Heart right ventricle (tissue), 16 donors: ENCODE data around the gene PDK4. TPM values are rescaled to one million over a fixed set of nuclear protein-coding genes. Genes with fewer than 3 reads are reported as not detected.

ENCODE experiments used
- ATAC-seq, 8 donors: fragments of 200-7000 bp; cut with Tn5 transposase; one replicate each; pipeline ENCODE4 v1.9.1; 2020; ENCODE audit warnings: mild to moderate bottlenecking in 8 of 8, moderate library complexity in 8 of 8, moderate number of reproducible peaks in 1 of 8
- DNase-seq, 2 donors: peaks; one replicate each; pipeline ENCODE4 v3.0.0-alpha.2; 2020
- H3K27ac ChIP-seq, 10 donors: fragments of 200-600 bp; sonication (generic) in 2 of 10; one replicate each; pipeline versions ENCODE4 v1.5.0 to v1.8.0; 2020 to 2022; ENCODE audit warnings: mild to moderate bottlenecking in 3 of 10
- H3K27me3 ChIP-seq, 7 donors: fragments of 200-600 bp; one replicate each; pipeline ENCODE4 v1.8.0; 2021 to 2022; ENCODE audit warnings: mild to moderate bottlenecking in 2 of 7
- H3K36me3 ChIP-seq, 9 donors: fragments of 200-600 bp; sonication (generic) in 1 of 9; one replicate each; pipeline versions ENCODE4 v1.5.0 to v1.8.0; 2020 to 2022; ENCODE audit warnings: mild to moderate bottlenecking in 2 of 9
- H3K4me1 ChIP-seq, 9 donors: fragments of 200-600 bp; sonication (generic) in 1 of 9; one replicate each; pipeline versions ENCODE4 v1.5.0 to v1.8.0; 2020 to 2022; ENCODE audit warnings: mild to moderate bottlenecking in 4 of 9
- H3K4me3 ChIP-seq, 10 donors: fragments of 200-600 bp; sonication (generic) in 2 of 10; one replicate each; pipeline versions ENCODE4 v1.5.0 to v1.8.0; 2020 to 2022; ENCODE audit warnings: mild to moderate bottlenecking in 7 of 10, moderate library complexity in 2 of 10
- H3K9me3 ChIP-seq, 11 donors: fragments of 200-600 bp in 10 of 11; sonication (generic) in 2 of 11; one replicate each; pipeline versions ENCODE4 v1.5.0 to v1.8.0; 2013 to 2022; ENCODE audit warnings: mild to moderate bottlenecking in 2 of 11, control low read depth in 1 of 11, moderate library complexity in 1 of 11
- WGBS, 2 donors: extraction: QIAGEN DNeasy Blood & Tissue Kit; methylation state at CpG; one replicate each; pipeline ENCODE4 v1.1.7; 2013; ENCODE audit warnings: inconsistent platforms in 1 of 2; 5-methylcytosine and 5-hydroxymethylcytosine counted together
- intact Hi-C, 10 donors: fragments of 100-400 bp; cut with DNase I; formaldehyde crosslinking; loops; one replicate each; pipeline versions ENCODE4 v1.11.1 to v1.14.2; 2022
- polyA plus RNA-seq, 2 donors: library from polyadenylated mRNA; stranded (reverse); fragments of 200-250 nt; gene quantifications; one replicate each; pipeline ENCODE4 v1.2.3, GENCODE V29; 2013
- total RNA-seq, 10 donors: library from RNA; stranded (reverse); fragmentation: NEBNext Ultra II Directional in 3 of 10; extraction: Animal tissue kit (Norgen Biotek cat#: 25700) in 3 of 10; gene quantifications; one replicate each; pipeline versions ENCODE4 v1.2.1 to v1.2.4, GENCODE V29; 2021 to 2023
- TF ChIP-seq, protein P1 (sequence below), 9 donors: fragments of 200-600 bp; sonication (generic) in 2 of 9; IDR thresholded peaks; one replicate each; pipeline versions ENCODE4 v1.5.0 to v1.8.0; 2021 to 2022; ENCODE audit warnings: antibody characterized with exemption in 9 of 9, mild to moderate bottlenecking in 5 of 9, moderate library complexity in 1 of 9
- donor health status: Arrhythmogenic right ventricular cardiomyopathy.
- donor health status: ischemic (EF 13 %, LVEDD 7.1; RV severe dilation, severe dysfunction).
- donor health status: healthy with polysubstance abuse.
- donor health status: DM: no; HTN: yes; CAD: no.
- donor health status: DM: no; HTN: no; CAD: no.
- donor health status: ischemic (EF 25% LVEDD 6.9; RV normal size, moderate dysfunction).
- donor health status: ischemic (EF 25% LVEDD 5.7; RV mildly dilated, moderate dysfunction).
- donor health status: healthy.
- donor health status: DM: yes; HTN: yes; CAD: no.
- donor health status: Ischemic cardiomyopathy.
- donor health status: ischemic (EF 35%, LVEDD 5.7; RV mildly dilated, moderate dysfunction).
- donor health status: nonischemic (EF 11% LVEDD 7.7; RV severe dilation, severe dysfunction).
- donor health status: DM: yes; HTN: yes; CAD: no.
- donor health status: PGD.
- donor health status: ischemic (EF 29% LVEDD 5.4; RV normal size, mild dysfunction).
- donor health status: nonischemic (EF 23%, LVEDD 6.1; RV moderate dilation, normal function).

PDK4 gene
- total and polyA plus RNA-seq, 12 donors = 63.0 to 2,183 (median 269) TPM

DNA sequence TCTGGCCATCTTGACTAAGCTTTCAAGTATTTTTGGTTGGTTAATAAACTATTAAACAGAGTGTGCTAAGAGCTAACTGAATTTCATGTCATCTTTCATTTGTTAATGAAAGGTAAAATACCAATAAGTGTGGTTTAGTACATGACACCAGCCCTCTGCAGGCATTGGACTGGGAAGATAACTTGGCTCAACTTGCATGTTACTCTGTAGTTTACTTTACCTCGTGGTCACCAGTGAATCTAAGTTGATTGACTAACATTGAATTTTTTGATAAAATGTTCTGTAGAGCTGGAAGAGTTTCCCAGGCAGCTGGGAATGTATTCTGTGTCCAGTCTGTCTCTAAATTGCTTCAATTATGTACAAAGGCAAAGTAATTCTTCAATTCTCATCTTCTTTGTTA lies 60.7 kb downstream of the PDK4 start:
- ATAC-seq = no peak
- TF ChIP-seq, protein P1, sequence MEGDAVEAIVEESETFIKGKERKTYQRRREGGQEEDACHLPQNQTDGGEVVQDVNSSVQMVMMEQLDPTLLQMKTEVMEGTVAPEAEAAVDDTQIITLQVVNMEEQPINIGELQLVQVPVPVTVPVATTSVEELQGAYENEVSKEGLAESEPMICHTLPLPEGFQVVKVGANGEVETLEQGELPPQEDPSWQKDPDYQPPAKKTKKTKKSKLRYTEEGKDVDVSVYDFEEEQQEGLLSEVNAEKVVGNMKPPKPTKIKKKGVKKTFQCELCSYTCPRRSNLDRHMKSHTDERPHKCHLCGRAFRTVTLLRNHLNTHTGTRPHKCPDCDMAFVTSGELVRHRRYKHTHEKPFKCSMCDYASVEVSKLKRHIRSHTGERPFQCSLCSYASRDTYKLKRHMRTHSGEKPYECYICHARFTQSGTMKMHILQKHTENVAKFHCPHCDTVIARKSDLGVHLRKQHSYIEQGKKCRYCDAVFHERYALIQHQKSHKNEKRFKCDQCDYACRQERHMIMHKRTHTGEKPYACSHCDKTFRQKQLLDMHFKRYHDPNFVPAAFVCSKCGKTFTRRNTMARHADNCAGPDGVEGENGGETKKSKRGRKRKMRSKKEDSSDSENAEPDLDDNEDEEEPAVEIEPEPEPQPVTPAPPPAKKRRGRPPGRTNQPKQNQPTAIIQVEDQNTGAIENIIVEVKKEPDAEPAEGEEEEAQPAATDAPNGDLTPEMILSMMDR (IDR thresholded peaks at IDR 0.05) = no peak
- H3K9me3 ChIP-seq = no peaks in the 10 kb centered on the region
- intact Hi-C loops = no loop called here
- H3K27me3 ChIP-seq = no peaks in the 10 kb centered on the region
- H3K4me3 ChIP-seq = no peak overlapping the region
- WGBS, 2 donors = 38 to 40% methylated on average over 1 of the region's 1 CpG
- H3K4me1 ChIP-seq = no peaks in the 10 kb centered on the region
- H3K36me3 ChIP-seq = no peaks in the 10 kb centered on the region
- H3K27ac ChIP-seq = no peak overlapping the region
- DNase-seq = no peak

DNA sequence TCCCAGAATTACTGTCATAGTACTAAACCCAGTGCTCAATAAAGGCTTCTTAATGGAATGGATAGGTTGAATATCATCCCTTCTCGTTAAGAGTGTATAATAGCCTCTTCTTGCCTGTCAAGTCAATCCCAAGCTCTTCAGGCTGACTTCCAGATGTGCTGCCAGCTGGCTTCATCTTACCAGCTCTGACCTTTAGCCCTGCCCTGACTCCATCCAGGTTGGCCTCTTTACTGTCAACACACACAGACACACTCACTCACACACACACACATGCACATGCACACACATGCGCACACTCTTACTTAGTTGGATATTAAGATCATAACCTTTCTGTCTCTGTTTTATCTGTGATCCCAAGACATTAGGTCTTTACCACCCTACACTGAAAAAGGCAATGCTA lies 61.5 kb downstream of the PDK4 start:
- Histone ChIP-seq H3K4me1 (no peaks in the 10 kb centered on the region), H3K27ac (no peak overlapping the region), H3K4me3 (no peak overlapping the region), H3K27me3 (no peaks in the 10 kb centered on the region), H3K9me3 (no peaks in the 10 kb centered on the region), H3K36me3 (no peaks in the 10 kb centered on the region)
- WGBS, 2 donors = 73 to 84% methylated on average over 2 of the region's 2 CpGs
- DNase-seq = no peak
- ATAC-seq = peak in 2 of 8 donors; percentile 32 to 66
- TF ChIP-seq, protein P1 (IDR thresholded peaks at IDR 0.05) = no peak
- intact Hi-C loops = no loop called here

Other genes starting within 250 kb of the PDK4 start
- 1 to 10 TPM in 1 of 10 donors, under 1 TPM in 8, not detected in 1; 0.23 to 1.0 (median 0.62) TPM for gene PON3, start 200.1 kb downstream of the PDK4 start, total RNA-seq
- 1 to 10 TPM in 1 of 2 donors, under 1 TPM in 1; 0.64 to 2.7 TPM for gene PON3, start 200.1 kb downstream of the PDK4 start, polyA plus RNA-seq
- 10 to 100 TPM; 24.9 to 43.4 (median 32.0) TPM for gene PON2, start 161.5 kb downstream of the PDK4 start, total RNA-seq
- gene PON2, start 161.5 kb downstream of the PDK4 start, polyA plus RNA-seq = 10 to 100 TPM; 24.8 to 35.8 TPM
- 1 to 10 TPM; 1.3 to 7.1 (median 3.1) TPM for gene ASB4, start 110.6 kb downstream of the PDK4 start, total RNA-seq
- 1 to 10 TPM in 1 of 2 donors, under 1 TPM in 1; 0.26 to 1.7 TPM for gene ASB4, start 110.6 kb downstream of the PDK4 start, polyA plus RNA-seq
- 10 to 100 TPM; 18.8 to 43.4 (median 37.6) TPM for gene DYNC1I1, start 176.0 kb upstream of the PDK4 start, total RNA-seq
- gene DYNC1I1, start 176.0 kb upstream of the PDK4 start, polyA plus RNA-seq = 1 to 10 TPM; 6.4 to 7.4 TPM